ENCODE data around the gene CDC37L1. TPM values are rescaled to one million over a fixed set of nuclear protein-coding genes. Genes with fewer than 3 reads are reported as not detected.

The CDC37L1 gene
- polyA plus RNA-seq, 1 donor (not counting 4 experiments of a cell fraction or from before 2014, with no cell fraction given) = 15.5 TPM

DNA sequence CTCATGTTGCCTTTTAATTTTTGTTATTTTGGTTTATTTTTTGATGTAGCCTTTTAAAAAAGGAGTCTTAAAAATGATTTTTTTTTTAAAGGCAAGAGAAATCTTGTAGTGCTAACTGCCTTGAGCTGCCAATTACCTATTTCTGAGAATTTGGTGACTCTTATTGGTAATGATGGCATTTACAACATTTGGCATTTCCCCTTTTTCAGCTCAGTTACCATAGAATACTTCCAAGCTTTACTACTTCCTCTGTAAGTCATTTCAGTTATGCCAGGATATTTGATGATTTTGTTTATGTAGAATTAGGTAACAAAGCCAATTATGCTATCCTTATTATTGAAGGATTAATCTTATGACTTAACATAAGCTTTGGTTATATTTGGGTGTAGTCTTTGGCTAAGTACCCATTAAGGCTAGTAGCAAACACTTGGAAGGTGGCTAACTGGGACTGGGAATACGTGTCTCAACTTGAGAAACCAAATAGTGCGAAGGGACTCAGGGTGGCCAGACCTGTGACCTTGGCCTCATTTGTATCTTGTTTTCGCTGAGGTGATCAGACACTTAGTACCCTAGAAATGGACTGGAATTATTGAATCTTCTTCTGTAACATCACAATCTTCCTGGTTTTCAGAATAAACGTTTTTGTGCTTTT is 27.7 kb downstream of the CDC37L1 start:
- H3K27ac ChIP-seq (ENCODE audit: control insufficient read depth, insufficient read depth, low read length) = no peak overlapping the region
- H3K4me2 ChIP-seq (ENCODE audit: control insufficient read depth, extremely low read depth, insufficient read depth, low read depth, low read length) = no peak overlapping the region
- H2AFZ ChIP-seq (ENCODE audit: control insufficient read depth, low read length) = no peak overlapping the region
- no peaks in the 10 kb centered on the region for H3K9me3 ChIP-seq (ENCODE audit: control insufficient read depth, low read depth, low read length)
- peaks cover 4% of the 10 kb centered on the region in 2 experiments for H3K36me3 ChIP-seq (ENCODE audit: control insufficient read depth in 2 of 2, extremely low read depth in 1 of 2, insufficient read depth in 2 of 2, low read length in 2 of 2)
- no peaks in the 10 kb centered on the region for H3K79me2 ChIP-seq (ENCODE audit: control insufficient read depth, insufficient read depth, low read length)
- dilution Hi-C loops (cut with MboI; ENCODE audit: extremely low pct_ligation_motif_present, low sequenced_read_pairs) = no loop called here
- no peak for DNase-seq (ENCODE audit: low read depth, low spot score)
- no peak overlapping the region for H3K9ac ChIP-seq (ENCODE audit: control insufficient read depth, extremely low read depth, insufficient read depth, low read length)
- H3K4me1 ChIP-seq (ENCODE audit: control insufficient read depth, extremely low read depth, insufficient read depth, low read length) = peaks cover 14% of the 10 kb centered on the region
- H3K27me3 ChIP-seq (ENCODE audit: control insufficient read depth, extremely low read depth, insufficient read depth, low read length) = no peaks in the 10 kb centered on the region
- TF ChIP-seq, protein P1, sequence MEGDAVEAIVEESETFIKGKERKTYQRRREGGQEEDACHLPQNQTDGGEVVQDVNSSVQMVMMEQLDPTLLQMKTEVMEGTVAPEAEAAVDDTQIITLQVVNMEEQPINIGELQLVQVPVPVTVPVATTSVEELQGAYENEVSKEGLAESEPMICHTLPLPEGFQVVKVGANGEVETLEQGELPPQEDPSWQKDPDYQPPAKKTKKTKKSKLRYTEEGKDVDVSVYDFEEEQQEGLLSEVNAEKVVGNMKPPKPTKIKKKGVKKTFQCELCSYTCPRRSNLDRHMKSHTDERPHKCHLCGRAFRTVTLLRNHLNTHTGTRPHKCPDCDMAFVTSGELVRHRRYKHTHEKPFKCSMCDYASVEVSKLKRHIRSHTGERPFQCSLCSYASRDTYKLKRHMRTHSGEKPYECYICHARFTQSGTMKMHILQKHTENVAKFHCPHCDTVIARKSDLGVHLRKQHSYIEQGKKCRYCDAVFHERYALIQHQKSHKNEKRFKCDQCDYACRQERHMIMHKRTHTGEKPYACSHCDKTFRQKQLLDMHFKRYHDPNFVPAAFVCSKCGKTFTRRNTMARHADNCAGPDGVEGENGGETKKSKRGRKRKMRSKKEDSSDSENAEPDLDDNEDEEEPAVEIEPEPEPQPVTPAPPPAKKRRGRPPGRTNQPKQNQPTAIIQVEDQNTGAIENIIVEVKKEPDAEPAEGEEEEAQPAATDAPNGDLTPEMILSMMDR (optimal IDR thresholded peaks at IDR 0.05 in 1 of 3, IDR thresholded peaks at IDR 0.05 in 1 of 3, conservative IDR thresholded peaks at IDR 0.05 in 1 of 3; ENCODE audit: extremely low read depth in 1 of 3, insufficient read depth in 2 of 3, low read length in 3 of 3) = no peak
- no peak for TF ChIP-seq EZH2 (IDR thresholded peaks at IDR 0.05; ENCODE audit: low read length)
- H3K9me1 ChIP-seq (ENCODE audit: control insufficient read depth, extremely low read depth, insufficient read depth, low read length) = no peaks in the 10 kb centered on the region
- no peaks in the 10 kb centered on the region for H4K20me1 ChIP-seq (ENCODE audit: control insufficient read depth, extremely low read depth, insufficient read depth, low read length)
- H3K4me3 ChIP-seq (ENCODE audit: control insufficient read depth in 2 of 3, extremely low read depth in 1 of 3, insufficient read depth in 2 of 3, low read depth in 1 of 3, low read length in 3 of 3) = no peak overlapping the region
- FAIRE-seq = no peak

DNA sequence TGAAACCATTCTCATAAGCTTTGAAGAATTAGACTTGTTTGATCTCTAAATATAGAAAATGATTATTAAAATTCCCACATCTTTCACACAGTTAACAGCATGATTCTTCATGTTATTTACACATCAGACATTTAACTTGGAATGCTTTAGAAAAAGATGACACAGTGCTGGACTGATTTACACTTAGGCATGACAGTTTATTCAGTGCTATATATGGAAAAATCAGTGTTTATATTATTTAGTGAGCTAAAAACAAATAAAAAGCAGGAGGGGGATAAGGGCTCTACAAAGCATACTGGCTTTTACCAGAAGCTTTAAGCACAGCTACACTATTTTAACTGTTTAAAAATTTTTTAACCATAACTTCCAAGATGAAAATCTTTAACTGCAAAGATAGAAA is 30.0 kb downstream of the CDC37L1 start:
- Histone ChIP-seq H3K36me3 (ENCODE audit: control insufficient read depth in 2 of 2, extremely low read depth in 1 of 2, insufficient read depth in 2 of 2, low read length in 2 of 2) (peaks cover 4 to 6% of the 10 kb centered on the region in 2 experiments), H3K4me1 (ENCODE audit: control insufficient read depth, extremely low read depth, insufficient read depth, low read length) (peaks cover 5% of the 10 kb centered on the region), H3K27me3 (ENCODE audit: control insufficient read depth, extremely low read depth, insufficient read depth, low read length) (no peaks in the 10 kb centered on the region), H3K9ac (ENCODE audit: control insufficient read depth, extremely low read depth, insufficient read depth, low read length) (no peak overlapping the region), H4K20me1 (ENCODE audit: control insufficient read depth, extremely low read depth, insufficient read depth, low read length) (no peaks in the 10 kb centered on the region), H2AFZ (ENCODE audit: control insufficient read depth, low read length) (no peak overlapping the region), H3K4me3 (ENCODE audit: control insufficient read depth in 2 of 3, extremely low read depth in 1 of 3, insufficient read depth in 2 of 3, low read depth in 1 of 3, low read length in 3 of 3) (no peak overlapping the region), H3K9me3 (ENCODE audit: control insufficient read depth, low read depth, low read length) (no peaks in the 10 kb centered on the region), H3K27ac (ENCODE audit: control insufficient read depth, insufficient read depth, low read length) (no peak overlapping the region), H3K79me2 (ENCODE audit: control insufficient read depth, insufficient read depth, low read length) (no peaks in the 10 kb centered on the region), H3K9me1 (ENCODE audit: control insufficient read depth, extremely low read depth, insufficient read depth, low read length) (no peaks in the 10 kb centered on the region), H3K4me2 (ENCODE audit: control insufficient read depth, extremely low read depth, insufficient read depth, low read depth, low read length) (no peak overlapping the region)
- dilution Hi-C loops (cut with MboI; ENCODE audit: extremely low pct_ligation_motif_present, low sequenced_read_pairs) = no loop called here
- DNase-seq (ENCODE audit: low read depth, low spot score) (no peak), FAIRE-seq (no peak)
- TF ChIP-seq EZH2 (IDR thresholded peaks at IDR 0.05; ENCODE audit: low read length) = no peak
- TF ChIP-seq, protein P1 (optimal IDR thresholded peaks at IDR 0.05 in 1 of 3, IDR thresholded peaks at IDR 0.05 in 1 of 3, conservative IDR thresholded peaks at IDR 0.05 in 1 of 3; ENCODE audit: extremely low read depth in 1 of 3, insufficient read depth in 2 of 3, low read length in 3 of 3) = no peak
